ENCODE results near the gene SNRNP70.

DNA sequence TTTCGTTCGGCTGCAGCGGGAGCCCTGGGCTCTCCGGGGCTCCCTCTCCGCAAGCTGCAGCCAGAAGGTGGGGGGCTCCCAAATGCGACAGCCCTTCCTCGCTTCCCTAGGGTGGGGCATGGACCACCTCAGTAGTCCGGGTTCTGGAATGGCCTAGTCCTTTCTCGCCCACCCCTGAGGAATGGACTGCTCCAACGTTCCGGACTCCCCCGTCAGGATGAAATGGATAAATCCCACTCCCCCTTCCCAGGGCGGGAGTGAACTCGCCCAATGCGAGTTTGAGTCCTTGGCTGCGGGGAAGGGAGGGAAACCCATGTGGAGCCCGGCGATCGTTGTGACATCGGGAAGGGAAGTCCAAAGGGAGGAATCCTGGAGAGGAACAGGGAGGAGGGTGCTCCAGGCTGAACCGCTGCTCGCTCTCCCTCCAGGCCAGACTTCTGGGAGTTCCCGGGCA lies 64.4 kb downstream of the SNRNP70 start:
- TF ChIP-seq, protein P1, sequence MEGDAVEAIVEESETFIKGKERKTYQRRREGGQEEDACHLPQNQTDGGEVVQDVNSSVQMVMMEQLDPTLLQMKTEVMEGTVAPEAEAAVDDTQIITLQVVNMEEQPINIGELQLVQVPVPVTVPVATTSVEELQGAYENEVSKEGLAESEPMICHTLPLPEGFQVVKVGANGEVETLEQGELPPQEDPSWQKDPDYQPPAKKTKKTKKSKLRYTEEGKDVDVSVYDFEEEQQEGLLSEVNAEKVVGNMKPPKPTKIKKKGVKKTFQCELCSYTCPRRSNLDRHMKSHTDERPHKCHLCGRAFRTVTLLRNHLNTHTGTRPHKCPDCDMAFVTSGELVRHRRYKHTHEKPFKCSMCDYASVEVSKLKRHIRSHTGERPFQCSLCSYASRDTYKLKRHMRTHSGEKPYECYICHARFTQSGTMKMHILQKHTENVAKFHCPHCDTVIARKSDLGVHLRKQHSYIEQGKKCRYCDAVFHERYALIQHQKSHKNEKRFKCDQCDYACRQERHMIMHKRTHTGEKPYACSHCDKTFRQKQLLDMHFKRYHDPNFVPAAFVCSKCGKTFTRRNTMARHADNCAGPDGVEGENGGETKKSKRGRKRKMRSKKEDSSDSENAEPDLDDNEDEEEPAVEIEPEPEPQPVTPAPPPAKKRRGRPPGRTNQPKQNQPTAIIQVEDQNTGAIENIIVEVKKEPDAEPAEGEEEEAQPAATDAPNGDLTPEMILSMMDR (IDR thresholded peaks at IDR 0.05 in 4 of 5, conservative IDR thresholded peaks at IDR 0.05 in 1 of 5): no peak
- no peak for TF ChIP-seq POLR2A (IDR thresholded peaks at IDR 0.05)

All from gastrocnemius medialis (tissue), 4 donors.